Measurements from ENCODE around the gene CAMKK2.

DNA sequence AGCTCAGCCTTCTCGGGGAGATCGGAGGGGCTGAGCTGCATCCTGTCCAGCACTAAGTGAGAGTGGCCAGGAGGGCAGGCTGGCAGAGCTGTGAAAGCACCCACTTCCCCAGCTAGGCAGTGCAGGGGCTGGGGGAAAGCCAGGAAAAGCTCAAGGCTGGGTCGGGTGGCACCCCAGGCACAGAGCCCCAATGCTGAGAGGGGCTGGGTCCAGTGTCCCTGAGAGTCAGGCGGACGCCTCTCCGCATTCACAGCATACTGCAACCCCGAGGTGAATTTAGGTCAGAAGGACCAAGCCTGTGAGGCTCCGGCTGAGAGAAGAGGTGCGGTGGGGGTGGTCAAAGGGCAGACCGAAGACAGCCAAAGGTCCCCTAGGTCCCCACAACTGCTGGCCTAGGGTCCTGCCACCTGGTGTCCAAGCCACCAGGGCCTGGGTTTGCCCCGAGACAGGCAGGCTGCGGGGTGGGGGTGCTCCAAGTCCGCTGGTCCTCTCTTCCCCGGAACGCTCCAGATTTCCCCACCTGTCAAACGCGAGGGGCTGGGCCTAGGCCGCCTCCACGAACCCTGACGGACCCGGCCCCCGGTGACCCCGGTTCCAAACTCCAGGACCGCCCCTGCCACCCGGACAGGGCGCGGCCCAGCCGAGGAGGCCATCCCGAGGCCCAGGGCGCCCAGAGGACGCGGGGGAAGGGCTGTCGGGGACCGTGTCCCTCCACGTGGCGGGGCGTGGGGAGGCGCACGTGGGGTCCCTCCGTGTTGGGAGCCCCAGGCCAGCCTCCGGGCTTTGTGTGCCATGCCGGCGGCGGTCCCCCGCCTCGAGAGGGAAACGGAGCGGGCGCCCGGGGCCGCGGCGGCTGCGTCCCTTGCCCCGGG lies 527 bp downstream of the CAMKK2 start:
- TF ChIP-seq KLF1 (tag by site-specific recombination; IDR thresholded peaks at IDR 0.05) (no peak; the same call in 1 of the 2 replicates), CTCF (tag by site-specific recombination; IDR thresholded peaks at IDR 0.05) (no peak; the same call in 1 of the 2 replicates), ZNF558 (tag by site-specific recombination; IDR thresholded peaks at IDR 0.05) (no peak), KLF16 (tag by site-specific recombination; IDR thresholded peaks at IDR 0.05) (peak; percentile 63), ZNF521 (tag by site-specific recombination; IDR thresholded peaks at IDR 0.05) (no peak), ZNF239 (tag by site-specific recombination; IDR thresholded peaks at IDR 0.05) (no peak), ZIC2 (tag by site-specific recombination; IDR thresholded peaks at IDR 0.05) (no peak), PRDM2 (tag by site-specific recombination; IDR thresholded peaks at IDR 0.05; ENCODE audit: borderline replicate concordance) (no peak), ZNF121 (tag by site-specific recombination; IDR thresholded peaks at IDR 0.05) (no peak), ZNF416 (tag by site-specific recombination; IDR thresholded peaks at IDR 0.05) (no peak)
- TF ChIP-seq, protein P1, sequence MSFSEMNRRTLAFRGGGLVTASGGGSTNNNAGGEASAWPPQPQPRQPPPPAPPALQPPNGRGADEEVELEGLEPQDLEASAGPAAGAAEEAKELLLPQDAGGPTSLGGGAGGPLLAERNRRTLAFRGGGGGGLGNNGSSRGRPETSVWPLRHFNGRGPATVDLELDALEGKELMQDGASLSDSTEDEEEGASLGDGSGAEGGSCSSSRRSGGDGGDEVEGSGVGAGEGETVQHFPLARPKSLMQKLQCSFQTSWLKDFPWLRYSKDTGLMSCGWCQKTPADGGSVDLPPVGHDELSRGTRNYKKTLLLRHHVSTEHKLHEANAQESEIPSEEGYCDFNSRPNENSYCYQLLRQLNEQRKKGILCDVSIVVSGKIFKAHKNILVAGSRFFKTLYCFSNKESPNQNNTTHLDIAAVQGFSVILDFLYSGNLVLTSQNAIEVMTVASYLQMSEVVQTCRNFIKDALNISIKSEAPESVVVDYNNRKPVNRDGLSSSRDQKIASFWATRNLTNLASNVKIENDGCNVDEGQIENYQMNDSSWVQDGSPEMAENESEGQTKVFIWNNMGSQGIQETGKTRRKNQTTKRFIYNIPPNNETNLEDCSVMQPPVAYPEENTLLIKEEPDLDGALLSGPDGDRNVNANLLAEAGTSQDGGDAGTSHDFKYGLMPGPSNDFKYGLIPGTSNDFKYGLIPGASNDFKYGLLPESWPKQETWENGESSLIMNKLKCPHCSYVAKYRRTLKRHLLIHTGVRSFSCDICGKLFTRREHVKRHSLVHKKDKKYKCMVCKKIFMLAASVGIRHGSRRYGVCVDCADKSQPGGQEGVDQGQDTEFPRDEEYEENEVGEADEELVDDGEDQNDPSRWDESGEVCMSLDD (tag by site-specific recombination; IDR thresholded peaks at IDR 0.05), result peak; percentile 40; the same call in 1 of the 2 replicates
